CD4-positive, alpha-beta T cell treated with Interleukin-17A for 4 hours (primary cell): ENCODE results near the gene ZBTB32.
"Not testable (repeated sequence)": the region's sequence is repeated elsewhere in the genome, so short reads cannot be mapped to it uniquely, and the experiment has no call there.

Experiments
- DNase-seq: peaks from one replicate; pipeline ENCODE4 v3.0.0-alpha.2; 2020; ENCODE audit warnings: mixed read lengths

The ZBTB32 gene

DNA sequence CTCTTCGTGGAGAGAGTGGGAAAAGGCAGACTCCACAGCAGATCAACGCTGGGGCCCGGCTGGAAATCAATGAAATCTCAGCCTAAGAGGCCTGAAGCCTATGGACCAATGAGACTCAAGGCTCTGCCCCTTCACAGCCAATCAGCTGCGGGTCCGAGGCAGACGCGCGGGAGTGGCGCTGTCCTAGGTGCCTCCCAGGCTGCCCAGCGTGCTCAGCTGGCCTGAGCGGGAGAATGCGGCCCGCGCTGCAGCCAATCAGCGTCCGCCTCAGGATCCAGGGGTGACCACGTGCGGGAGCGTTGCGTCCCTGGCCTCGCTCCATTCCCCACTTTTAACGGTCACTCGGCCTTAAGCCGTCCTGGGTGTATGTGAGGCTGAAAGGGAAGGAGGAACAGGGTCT lies at the start of gene ZBTB32:
TSS of gene ZBTB32 (plus strand) at position 341 of the 400 bp plus-strand sequence. CDS start 10,069 bp downstream, outside the sequence.
- DNase-seq, result no peak

DNA sequence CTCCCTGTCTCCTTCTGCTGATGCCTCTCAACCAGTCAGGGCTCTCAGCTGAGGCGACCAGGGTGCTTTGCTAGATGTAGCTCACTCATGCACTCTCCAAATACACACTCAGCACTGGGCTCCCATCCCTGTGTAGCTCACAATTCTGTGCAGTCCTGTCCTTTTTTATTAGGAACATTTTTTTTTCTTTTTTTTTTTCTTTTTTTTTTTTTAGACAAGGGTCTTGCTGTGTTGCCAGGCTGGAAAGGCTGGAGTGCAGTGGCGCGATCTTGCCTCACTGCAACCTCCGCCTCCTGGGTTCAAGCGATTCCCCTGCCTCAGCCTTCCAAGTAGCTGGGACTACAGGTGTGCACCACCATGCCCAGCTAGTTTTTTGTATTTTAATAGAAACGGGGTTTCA lies 49.5 kb upstream of the ZBTB32 start:
- DNase-seq, result not testable (repeated sequence)

GRCh38 chr19:35655600-35655999 lies 48.8 kb upstream of the ZBTB32 start:
- no peak for DNase-seq

GRCh38 chr19:35656700-35657099 lies 47.7 kb upstream of the ZBTB32 start:
- DNase-seq, result no peak

- DNase-seq, result no peak
These were observed 46.3 kb upstream of the ZBTB32 start for GRCh38 chr19:35657904-35658700.

- DNase-seq, result no peak
These were observed 42.4 kb upstream of the ZBTB32 start for GRCh38 chr19:35661995-35662340.

DNA sequence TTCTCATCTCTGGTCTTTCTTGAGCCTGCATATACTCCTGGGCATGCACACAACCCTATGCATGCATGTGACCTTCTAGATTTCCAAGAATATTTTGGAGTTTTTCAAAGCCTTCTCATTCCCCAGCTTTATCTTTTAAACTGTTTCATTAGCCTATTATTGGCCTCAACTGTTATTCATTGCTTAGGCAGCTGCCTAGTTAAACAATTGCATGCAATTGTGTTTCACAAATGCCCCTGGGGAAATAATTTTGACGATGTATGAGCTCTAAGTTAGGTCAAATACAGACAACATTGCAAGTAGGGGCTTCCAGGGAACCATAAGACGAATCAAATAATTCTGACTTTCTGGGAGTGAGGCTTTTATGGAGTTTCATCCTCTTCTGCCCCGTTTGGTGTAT lies 40.4 kb upstream of the ZBTB32 start:
- no peak for DNase-seq

DNA sequence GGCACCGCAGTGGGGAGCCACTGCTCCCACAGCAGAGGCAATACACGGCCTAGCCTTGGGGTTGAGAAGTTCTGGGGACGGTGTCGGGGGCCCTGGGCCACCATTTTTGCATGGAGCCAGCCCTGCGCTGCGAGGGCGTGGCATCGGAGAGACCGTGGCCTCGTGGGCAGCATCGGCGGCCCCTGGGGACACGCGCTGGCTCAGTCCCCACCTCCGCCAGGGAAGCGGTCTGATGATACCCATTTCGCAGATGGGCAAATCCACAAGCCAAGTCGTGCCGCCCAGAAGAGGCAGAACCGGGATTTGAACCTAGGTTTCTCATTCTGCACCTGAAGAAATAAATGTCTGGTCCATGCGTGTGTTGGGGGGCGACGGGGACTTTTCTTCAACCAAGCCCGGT lies 39.2 kb upstream of the ZBTB32 start:
- DNase-seq, result no peak

- no peak for DNase-seq
These were observed 38.8 kb upstream of the ZBTB32 start for GRCh38 chr19:35665604-35666003.

- DNase-seq, result no peak
These were observed 38.0 kb upstream of the ZBTB32 start, which contains the start of gene UPK1A for GRCh38 chr19:35666251-35666913. UPK1A (plus strand) TSS chr19:35666517; CDS start chr19:35666813, 296 bp downstream.

GRCh38 chr19:35669566-35669965 lies 34.8 kb upstream of the ZBTB32 start:
- DNase-seq, result no peak

GRCh38 chr19:35669974-35670373 lies 34.4 kb upstream of the ZBTB32 start:
- DNase-seq, result no peak

- DNase-seq, result no peak
These were observed 33.7 kb upstream of the ZBTB32 start for GRCh38 chr19:35670686-35671085.

DNA sequence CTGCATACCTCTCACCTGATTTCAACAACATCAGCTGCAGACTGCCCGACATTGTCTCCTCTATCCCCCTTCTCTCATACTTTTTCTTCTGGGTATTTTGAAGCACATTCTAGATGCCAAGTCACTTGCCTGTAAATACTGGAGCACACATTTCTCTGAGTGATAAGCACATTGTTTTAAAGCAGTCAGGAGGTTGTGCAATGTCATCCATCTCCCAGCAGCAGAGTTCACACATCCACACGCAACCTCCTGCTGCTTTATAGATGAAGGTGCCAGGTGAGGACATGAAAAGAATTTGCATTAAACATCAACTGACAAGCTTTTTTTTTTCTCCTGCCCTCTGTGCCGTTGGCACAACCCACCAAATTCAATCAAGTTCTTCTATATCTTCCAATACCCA lies 32.5 kb upstream of the ZBTB32 start:
- no peak for DNase-seq

DNA sequence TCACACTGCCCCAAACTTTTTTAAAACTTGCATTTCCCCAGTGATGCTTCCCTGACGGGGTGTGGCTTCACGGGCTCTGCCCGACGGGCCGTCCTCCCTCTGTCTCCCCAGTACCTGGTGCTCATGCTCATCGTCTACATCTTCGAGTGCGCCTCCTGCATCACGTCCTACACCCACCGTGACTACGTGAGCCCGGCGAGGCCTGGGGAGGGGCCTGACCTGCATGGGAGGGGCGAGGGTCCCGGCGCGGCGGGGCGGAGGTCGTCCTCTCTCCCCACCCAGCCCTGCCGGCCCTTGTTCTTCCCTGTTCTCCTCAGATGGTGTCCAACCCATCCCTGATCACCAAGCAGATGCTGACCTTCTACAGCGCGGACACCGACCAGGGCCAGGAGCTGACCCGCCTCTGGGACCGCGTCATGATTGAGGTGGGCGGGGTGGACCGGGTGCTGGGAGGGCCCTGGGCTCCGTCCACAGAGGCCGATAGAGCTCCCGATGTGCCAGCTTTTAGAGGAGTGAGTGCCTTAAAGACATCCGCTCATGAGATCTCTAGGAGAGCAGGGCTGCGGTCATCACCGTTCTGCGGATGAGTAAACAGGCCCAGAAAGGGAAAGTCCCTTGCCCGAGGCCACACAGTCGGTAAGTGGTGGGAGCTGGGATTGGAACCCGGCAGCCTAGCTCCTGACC lies 31.1 kb upstream of the ZBTB32 start:
- peak; percentile 48 for DNase-seq

GRCh38 chr19:35675589-35676140 lies 28.7 kb upstream of the ZBTB32 start:
- no peak for DNase-seq

DNA sequence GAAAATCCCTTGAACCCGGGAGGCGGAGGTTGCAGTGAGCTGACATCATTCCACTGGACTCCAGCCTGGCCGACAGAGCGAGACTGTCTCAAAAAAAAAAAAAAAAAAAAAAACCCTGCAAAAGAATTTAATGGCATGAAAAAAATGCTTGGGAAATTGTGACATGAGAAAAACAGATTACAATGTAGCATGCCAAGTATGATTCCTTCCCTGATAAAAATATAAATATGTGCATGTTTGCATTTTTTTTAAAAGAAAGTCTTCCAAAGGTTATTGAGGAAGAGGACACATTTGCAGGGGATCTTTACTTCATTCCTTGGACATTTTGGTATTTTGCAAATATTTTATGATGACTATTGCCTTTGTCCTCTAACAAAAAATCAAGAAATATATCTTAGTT lies 14.5 kb upstream of the ZBTB32 start:
- no peak for DNase-seq

- not testable (repeated sequence) for DNase-seq
These were observed 13.3 kb upstream of the ZBTB32 start for GRCh38 chr19:35691106-35691505.

GRCh38 chr19:35692010-35692409 lies 12.3 kb upstream of the ZBTB32 start:
- no peak for DNase-seq

GRCh38 chr19:35693422-35693821 lies 10.9 kb upstream of the ZBTB32 start:
- DNase-seq, result no peak

DNA sequence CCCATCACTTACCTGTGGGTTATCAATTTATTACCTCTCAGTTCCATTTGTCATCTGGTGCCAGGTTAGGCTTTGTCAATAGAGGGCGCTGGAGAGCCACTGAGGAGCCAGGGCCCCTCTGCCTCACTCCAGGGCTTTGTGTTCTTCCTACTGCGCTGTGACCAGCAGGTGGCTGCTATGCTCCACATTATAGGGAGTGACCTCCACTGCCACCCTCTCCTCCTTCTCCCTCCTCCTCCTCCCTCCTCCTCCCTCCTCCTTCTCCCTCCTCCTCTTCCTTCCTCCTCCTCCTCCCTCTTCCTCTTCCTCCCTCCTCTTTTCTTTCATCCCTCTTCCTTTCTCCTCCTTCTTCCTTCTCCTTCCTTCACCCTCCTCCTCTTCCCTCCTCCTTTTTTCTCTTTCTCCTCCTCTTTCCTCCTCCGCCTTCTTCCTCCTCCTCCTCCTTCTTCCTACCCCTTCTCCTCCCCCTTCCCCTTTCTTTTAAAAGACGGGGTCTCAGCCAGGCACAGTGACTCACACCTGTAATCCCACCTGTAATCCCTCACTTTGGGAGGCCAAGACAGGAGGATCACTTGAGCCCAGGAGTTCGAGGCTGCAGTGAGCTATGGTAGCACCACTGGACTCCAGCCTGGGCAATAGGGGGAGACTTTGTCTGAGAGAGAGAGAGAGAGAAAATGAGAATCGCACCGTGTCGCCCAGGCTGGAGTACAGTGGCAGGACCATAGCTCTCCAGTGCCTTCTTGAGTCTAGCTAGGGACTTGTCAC lies 10.3 kb upstream of the ZBTB32 start:
- peak; percentile 93 for DNase-seq

DNA sequence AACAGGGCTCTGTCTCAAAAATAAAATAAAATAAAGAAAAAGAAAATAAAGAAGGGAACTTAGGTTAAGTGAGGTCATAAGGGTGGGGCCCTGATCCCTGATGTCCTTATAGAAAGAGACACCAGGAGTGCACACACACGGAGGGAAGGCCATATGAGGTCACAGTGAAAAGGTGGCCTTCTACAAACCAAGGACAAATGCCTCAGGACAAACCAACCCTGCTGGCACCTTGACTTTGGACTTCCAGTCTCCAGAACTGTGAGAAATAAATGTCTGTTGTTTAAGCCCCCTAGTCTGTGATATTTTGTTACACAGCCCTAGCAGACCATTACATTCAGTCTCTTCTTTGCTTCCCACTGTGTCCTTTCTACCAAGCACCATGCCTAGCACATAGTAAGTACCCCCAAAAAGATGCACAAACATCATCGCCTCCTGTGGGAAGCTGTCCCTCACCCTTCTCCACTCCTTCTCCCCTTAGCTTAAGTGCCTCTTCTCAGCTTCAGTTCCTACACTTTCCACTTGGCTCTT lies 8.4 kb upstream of the ZBTB32 start:
- no peak for DNase-seq
